ENCODE data around the gene C1QL4.

GRCh38 chr12:49339464-49339861 is 2.5 kb upstream of the C1QL4 start:
- TF ChIP-seq CTCF (IDR thresholded peaks at IDR 0.05): no peak
- TF ChIP-seq POLR2A (IDR thresholded peaks at IDR 0.05): no peak

All from Peyer's patch (tissue), 4 donors.